ENCODE data around the gene SPTBN4.

DNA sequence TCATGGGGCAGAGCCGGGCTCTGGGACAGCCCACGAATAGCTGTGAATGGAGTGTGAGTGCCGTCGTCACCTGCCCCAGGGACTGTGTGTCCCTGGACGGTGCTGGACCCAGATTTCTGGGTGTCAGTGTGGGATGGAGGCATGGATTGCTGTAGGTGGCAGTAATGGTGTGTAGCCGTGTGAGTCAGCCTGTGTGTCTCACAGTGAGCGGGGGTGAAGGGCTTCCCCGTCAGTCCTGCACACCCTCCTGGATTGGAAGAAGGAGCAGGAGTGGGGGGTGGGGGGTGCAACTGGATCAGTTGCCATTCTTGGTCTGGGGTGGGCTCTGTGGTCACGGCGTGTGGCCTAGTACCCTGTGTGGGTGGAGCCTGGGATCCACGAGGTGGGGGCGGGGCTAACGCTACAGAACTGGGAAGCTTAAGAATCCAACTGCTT lies 127.9 kb downstream of the SPTBN4 start:
- no peak for TF ChIP-seq CTCF (IDR thresholded peaks at IDR 0.05; ENCODE audit: insufficient read depth, low read depth, low read length)
- no peak for TF ChIP-seq EZH2 (IDR thresholded peaks at IDR 0.05; ENCODE audit: insufficient read depth, low read length)

Measured in astrocyte (in vitro differentiated cells and primary cell).